GM18526 (cell line): ENCODE measurements around the gene TARM1.

ENCODE experiments used
- POLR2A ChIP-seq: IDR thresholded peaks from 3 replicates; pipeline ENCODE4 v1.6.1; 2011; ENCODE audit not compliant: insufficient read length; ENCODE audit errors: extremely low read depth

Gene TARM1

GRCh38 chr19:54062643-54063042, 18.5 kb downstream of the TARM1 start:
- no peak for TF ChIP-seq POLR2A

GRCh38 chr19:54047616-54048015, 33.5 kb downstream of the TARM1 start:
- no peak for TF ChIP-seq POLR2A

- TF ChIP-seq POLR2A = no peak
These were observed 35.4 kb downstream of the TARM1 start for GRCh38 chr19:54045771-54046170.

- TF ChIP-seq POLR2A = no peak
These were observed 38.2 kb downstream of the TARM1 start for GRCh38 chr19:54042989-54043388.

- TF ChIP-seq POLR2A = no peak
These were observed 39.1 kb downstream of the TARM1 start for GRCh38 chr19:54041969-54042606.

- no peak for TF ChIP-seq POLR2A
These were observed 41.2 kb downstream of the TARM1 start for GRCh38 chr19:54040003-54040402.

GRCh38 chr19:54035215-54036178, 45.7 kb downstream of the TARM1 start:
- TF ChIP-seq POLR2A = no peak

- TF ChIP-seq POLR2A = no peak
These were observed 50.1 kb downstream of the TARM1 start for GRCh38 chr19:54030895-54031586.

- TF ChIP-seq POLR2A = no peak
These were observed 51.2 kb downstream of the TARM1 start for GRCh38 chr19:54029930-54030490.

GRCh38 chr19:54029301-54029700, 51.9 kb downstream of the TARM1 start:
- TF ChIP-seq POLR2A = no peak

GRCh38 chr19:54026656-54027055, 54.5 kb downstream of the TARM1 start:
- no peak for TF ChIP-seq POLR2A

- no peak for TF ChIP-seq POLR2A
These were observed 56.5 kb downstream of the TARM1 start for GRCh38 chr19:54024660-54025059.

- no peak for TF ChIP-seq POLR2A
These were observed 58.0 kb downstream of the TARM1 start for GRCh38 chr19:54023191-54023590.

- no peak for TF ChIP-seq POLR2A
These were observed 59.2 kb downstream of the TARM1 start for GRCh38 chr19:54021932-54022331.

GRCh38 chr19:54021363-54021762, 59.8 kb downstream of the TARM1 start:
- no peak for TF ChIP-seq POLR2A
